IPS-18c (cell line): ENCODE data around the gene COMT.

ENCODE experiments used
- H3K4me3 ChIP-seq: 2 replicates; pipeline ENCODE4 v1.7.0; 2013; ENCODE audit warnings: low read depth, mild to moderate bottlenecking, low read length, moderate library complexity; ENCODE audit not compliant: insufficient read depth
- H3K9me3 ChIP-seq: one replicate; pipeline ENCODE4 v1.6.1; 2013; ENCODE audit warnings: mild to moderate bottlenecking, low read length, moderate library complexity; ENCODE audit not compliant: control insufficient read depth, insufficient read depth

The COMT gene

DNA sequence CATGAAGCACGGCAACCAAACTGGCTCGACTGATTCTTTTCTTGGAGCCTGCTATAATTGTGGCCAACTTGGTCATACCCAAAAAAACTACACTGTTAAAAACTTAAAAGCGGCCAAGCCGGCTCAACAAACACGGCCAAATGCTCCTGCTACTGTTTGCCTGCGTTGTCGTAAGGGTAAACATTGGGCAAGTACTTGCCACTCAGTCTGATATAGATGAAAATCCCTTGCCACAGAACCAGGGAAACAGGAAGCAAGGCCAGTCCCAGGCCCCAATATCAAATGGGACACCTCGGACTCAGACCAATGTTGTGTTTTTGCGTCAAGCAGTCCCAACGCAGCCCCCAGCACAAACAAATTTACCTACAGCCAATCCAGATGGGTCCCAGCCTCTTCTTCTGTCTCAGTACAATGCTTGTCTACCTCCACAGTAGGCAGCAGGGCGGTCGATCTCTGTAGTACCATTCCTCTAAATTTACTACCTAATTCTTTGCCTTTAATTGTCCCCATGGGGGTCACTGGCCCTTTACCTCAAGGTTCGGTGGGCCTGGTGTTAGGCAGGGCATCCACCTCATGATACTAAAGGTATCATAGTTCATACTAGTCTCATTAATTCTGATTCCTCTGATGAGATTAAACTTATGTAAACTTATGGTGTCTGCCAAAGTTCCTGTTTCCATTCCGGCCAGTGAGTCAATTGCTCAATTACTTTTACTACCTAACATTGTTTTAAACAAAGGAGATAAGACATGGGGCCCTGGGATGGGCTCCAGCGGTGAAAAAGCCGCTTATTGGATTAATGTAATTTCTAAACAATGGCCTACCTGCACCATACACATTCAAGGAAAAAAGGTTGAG is 3.7 kb upstream of the COMT start:
- H3K4me3 ChIP-seq, result no peak overlapping the region
- H3K9me3 ChIP-seq, result no peaks in the 10 kb centered on the region

DNA sequence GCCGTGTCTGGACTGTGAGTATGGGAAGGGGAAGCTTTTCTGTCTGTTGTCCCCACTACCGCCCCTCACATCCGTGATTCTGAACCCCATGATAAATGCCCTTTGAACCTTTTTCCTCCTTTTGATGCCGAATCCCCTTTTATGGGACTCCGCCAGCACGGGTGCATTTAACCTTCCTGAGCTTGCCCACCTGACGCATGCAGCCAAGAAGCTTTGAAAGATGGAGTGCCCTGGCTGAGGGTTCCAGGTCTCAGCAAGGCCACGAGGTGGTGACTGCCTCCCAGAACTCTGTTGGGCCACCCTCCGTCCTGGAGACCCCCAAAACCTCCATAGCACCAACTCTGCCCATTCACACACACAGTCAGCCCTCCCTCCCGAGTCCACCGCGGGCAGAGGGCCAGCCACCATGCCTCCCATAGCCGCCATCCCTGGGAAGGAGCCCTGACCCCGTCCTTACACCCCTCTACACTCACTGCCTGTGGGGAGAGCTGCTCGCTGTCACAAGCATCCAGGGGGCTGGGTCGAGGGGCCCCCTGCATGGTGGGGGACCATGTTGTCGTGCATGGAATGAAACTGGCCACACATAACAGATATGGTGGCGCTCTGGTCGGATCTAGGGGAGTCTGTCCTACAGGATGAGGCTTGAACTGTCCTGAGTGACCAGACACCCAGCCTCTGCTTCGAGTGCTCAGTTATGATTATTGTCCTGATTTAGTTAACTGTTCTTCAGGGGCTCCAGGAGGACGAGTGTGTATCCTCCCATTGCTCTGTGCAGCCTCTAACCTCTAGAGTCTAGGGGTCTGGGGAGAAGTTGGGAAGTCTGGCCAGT is 822 bp upstream of the COMT start:
- H3K9me3 ChIP-seq, result no peaks in the 10 kb centered on the region
- peak overlapping the region; percentile 45 for H3K4me3 ChIP-seq

GRCh38 chr22:19942157-19943081 is 847 bp downstream of the COMT start:
- peak overlapping the region; percentile 45 for H3K4me3 ChIP-seq

GRCh38 chr22:19943082-19944026 is 1.8 kb downstream of the COMT start:
- Histone ChIP-seq H3K4me3 (0 out of 2 replicates have a peak overlapping the region, but pooled peaks have one; percentile 45), H3K9me3 (no peaks in the 10 kb centered on the region)

More at GRCh38 chr22:19942157-19943081, 847 bp downstream of the COMT start:
- H3K9me3 ChIP-seq, result no peaks in the 10 kb centered on the region

GRCh38 chr22:19948057-19948760 is 6.6 kb downstream of the COMT start:
- no peaks in the 10 kb centered on the region for H3K9me3 ChIP-seq
- no peak overlapping the region for H3K4me3 ChIP-seq

GRCh38 chr22:19951346-19951745 is 9.8 kb downstream of the COMT start:
- Histone ChIP-seq H3K9me3 (no peaks in the 10 kb centered on the region), H3K4me3 (no peak overlapping the region)

DNA sequence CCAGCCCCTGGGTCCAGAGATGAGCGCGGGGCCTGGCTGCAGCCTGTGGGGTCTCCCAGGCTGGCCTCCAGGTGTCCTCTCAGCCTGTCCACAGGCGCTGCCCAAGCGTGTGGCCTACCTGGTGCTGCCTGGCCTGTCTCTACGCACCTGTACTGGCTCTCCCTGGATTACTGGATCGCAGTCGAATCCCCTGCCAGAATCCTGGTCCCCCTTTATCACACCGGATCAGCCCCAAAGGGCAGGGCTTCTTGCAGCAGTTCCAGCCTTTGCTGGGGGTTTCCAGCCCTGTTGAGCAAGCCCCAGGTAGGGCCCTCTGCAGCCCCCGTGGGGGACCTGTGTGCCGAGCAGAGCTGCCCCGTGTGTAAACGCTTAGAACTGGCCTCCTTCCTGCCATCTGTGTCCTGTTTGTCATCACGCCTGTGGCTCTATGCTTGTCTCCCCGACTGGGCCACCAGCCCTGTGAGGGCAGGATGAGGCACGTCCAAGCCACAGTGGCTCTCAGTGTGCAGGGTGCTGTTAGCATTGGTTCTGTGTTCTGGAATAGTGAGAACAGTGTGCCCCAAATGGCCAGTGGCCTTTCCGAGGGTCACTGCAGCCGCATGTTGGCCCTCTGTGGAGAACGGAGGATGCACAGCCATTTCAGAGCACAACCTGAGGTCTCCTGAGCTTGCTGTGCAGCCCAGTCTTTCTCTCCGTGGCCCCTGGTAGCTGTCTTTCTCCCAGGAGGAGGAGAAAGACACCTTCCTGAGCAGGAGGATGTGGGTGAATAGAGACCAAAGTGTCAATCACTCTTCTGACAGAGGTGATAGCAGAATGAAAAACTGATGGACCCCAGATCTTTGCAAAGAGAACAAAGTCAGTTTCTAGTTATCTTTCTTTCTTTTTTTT is 13.9 kb downstream of the COMT start:
- Histone ChIP-seq H3K4me3 (no peak overlapping the region), H3K9me3 (no peaks in the 10 kb centered on the region)

GRCh38 chr22:19957445-19957844 is 15.9 kb downstream of the COMT start:
- no peak overlapping the region for H3K4me3 ChIP-seq
- H3K9me3 ChIP-seq, result no peaks in the 10 kb centered on the region

- H3K4me3 ChIP-seq, result peak overlapping the region; percentile 47
- H3K9me3 ChIP-seq, result no peaks in the 10 kb centered on the region
Measured at GRCh38 chr22:19958083-19959042, 16.8 kb downstream of the COMT start.

GRCh38 chr22:19959043-19959586 is 17.5 kb downstream of the COMT start:
- H3K4me3 ChIP-seq, result peak overlapping the region; percentile 47
- H3K9me3 ChIP-seq, result no peaks in the 10 kb centered on the region

- Histone ChIP-seq H3K9me3 (no peaks in the 10 kb centered on the region), H3K4me3 (no peak overlapping the region)
Measured at GRCh38 chr22:19959587-19960490, 18.3 kb downstream of the COMT start.

DNA sequence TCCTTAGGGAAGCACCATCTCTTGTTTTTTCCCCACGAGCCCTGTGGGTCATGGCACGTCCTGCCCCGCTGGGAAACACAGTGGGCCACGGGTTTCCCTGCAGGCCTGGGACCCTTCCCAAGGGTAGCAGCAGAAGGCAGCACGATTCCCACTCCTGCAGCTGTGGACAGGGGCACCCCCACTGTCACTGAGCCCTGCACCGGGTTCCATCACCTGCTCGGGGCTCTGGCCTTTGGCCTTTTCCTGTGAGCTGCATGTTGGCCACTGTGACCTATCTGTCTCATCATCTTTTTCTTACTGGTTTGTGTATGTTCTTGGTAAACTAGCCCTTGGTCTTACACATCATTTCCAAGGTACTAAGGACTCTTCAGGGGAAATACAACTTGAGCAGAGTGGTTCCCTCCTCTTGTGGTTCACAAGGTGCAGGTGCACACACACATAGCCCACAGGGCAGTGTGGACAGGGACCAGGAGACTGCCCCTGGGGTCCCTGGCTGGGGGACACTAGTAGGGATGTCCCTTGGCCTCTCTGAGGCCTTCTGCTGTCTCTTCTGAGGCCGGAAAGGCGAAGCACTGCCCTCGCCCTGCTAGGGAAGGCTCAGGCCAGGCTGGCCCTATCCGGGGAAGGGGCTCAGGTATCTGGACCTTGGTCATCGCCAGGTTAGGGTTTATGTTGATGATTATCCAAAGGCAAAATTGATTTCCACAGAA is 19.1 kb downstream of the COMT start:
- no peaks in the 10 kb centered on the region for H3K9me3 ChIP-seq
- H3K4me3 ChIP-seq, result no peak overlapping the region
